Upper lobe of left lung (tissue), 6 donors: Measurements from ENCODE around the gene PTGFRN. TPM values are rescaled to one million over a fixed set of nuclear protein-coding genes. Genes with fewer than 3 reads are reported as not detected.
A peak's percentile ranks its signal among the peaks of the same experiment; 100 is the strongest.
"Not testable (repeated sequence)": the region's sequence is repeated elsewhere in the genome, so short reads cannot be mapped to it uniquely, and the experiment has no call there.

ENCODE experiments used
- ATAC-seq, 2 donors: fragments of 200-7000 bp; cut with Tn5 transposase; one replicate each; pipeline ENCODE4 v1.9.1; 2022; ENCODE audit warnings: mild to moderate bottlenecking in 2 of 2, moderate library complexity in 2 of 2; ENCODE audit not compliant: low FRiP score in 2 of 2
- DNase-seq, 2 donors: peaks; one replicate each; pipeline ENCODE4 v3.0.0-alpha.2; 2019 to 2020
- H3K27ac ChIP-seq, 4 donors: fragments of 200-600 bp; sonication (generic); one replicate each; pipeline ENCODE4 v1.5.1; 2016 to 2019
- H3K27me3 ChIP-seq, 4 donors: fragments of 200-600 bp; sonication (generic); one replicate each; pipeline ENCODE4 v1.5.1; 2017 to 2019
- H3K36me3 ChIP-seq, 4 donors: fragments of 200-600 bp; sonication (generic); one replicate each; pipeline ENCODE4 v1.5.1; 2016 to 2019
- H3K4me1 ChIP-seq, 4 donors: fragments of 200-600 bp; sonication (generic); one replicate each; pipeline ENCODE4 v1.5.1; 2018 to 2019
- H3K4me3 ChIP-seq, 4 donors: fragments of 200-600 bp; sonication (generic); one replicate each; pipeline ENCODE4 v1.5.1; 2017 to 2019; ENCODE audit warnings: mild to moderate bottlenecking in 2 of 4, moderate library complexity in 1 of 4
- H3K9me3 ChIP-seq, 4 donors: fragments of 200-600 bp; sonication (generic); one replicate each; pipeline ENCODE4 v1.5.1; 2018 to 2019
- EP300 ChIP-seq, 4 donors: sonication (generic); formaldehyde crosslinking; IDR thresholded peaks; one replicate each; pipeline ENCODE4 v1.5.1; 2017; ENCODE audit warnings: antibody characterized with exemption in 4 of 4, control low read depth in 2 of 4
- POLR2A ChIP-seq, 4 donors: fragments of 450-650 bp; IDR thresholded peaks; one replicate each; pipeline ENCODE4 v1.5.1; 2016 to 2017; ENCODE audit warnings: antibody characterized with exemption in 4 of 4, mild to moderate bottlenecking in 2 of 4
- POLR2AphosphoS5 ChIP-seq, 2 donors: sonication (generic); formaldehyde crosslinking; IDR thresholded peaks; one replicate each; pipeline ENCODE4 v1.5.1; 2017; ENCODE audit warnings: antibody characterized with exemption in 2 of 2
- WGBS, 2 donors: methylation state at CpG; one replicate each; pipeline ENCODE4 v1.1.5; 2017 to 2018; 5-methylcytosine and 5-hydroxymethylcytosine counted together
- total RNA-seq, 6 donors: library from RNA; depleted of rRNA in 4 of 6; stranded (reverse); fragments of >200 nt in 4 of 6; gene quantifications; one replicate each; pipeline versions ENCODE4 v1.1.0 to v1.2.1, GENCODE V29; 2016 to 2021
- TF ChIP-seq, protein P1 (sequence below), 6 experiments: fragments of 450-650 bp in 4 of 6; fragments of 200-600 bp in 2 of 6; sonication (generic) in 2 of 6; IDR thresholded peaks; one replicate each; pipeline ENCODE4 v1.5.1; 2016 to 2019; ENCODE audit warnings: antibody characterized with exemption in 6 of 6
- donor health status: DM: no; HTN: no; CAD: no; lungs with moderate emphysema.
- donor health status: DM: no; HTN: yes; CAD: no; lungs with severe emphysema.

PTGFRN gene
- total RNA-seq, 6 donors from 2014 or later, result 11.7 to 33.6 (median 20.1) TPM

DNA sequence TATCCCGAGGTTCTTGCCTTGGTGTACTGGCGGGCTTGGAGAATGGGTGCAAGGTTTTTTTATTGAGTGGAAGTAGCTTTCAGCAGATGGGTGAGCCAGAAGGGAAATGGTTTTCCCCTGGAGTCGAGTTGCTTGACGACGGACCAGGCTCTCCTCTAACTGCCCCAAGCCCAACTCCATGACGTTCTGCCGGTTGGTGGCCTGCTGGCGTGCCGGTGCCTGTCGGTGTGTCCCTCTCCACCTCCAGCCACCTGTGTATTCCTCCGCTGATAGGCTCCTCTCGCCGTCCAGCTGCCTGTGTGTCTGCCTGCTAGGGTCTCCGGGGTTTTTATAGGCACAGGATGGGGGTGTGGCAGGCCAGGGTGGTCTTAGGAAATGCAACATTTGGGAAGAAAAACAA is 34.3 kb upstream of the PTGFRN start:
- Histone ChIP-seq H3K27ac (no peak overlapping the region), H3K36me3 (no peaks in the 10 kb centered on the region), H3K4me3 (no peak overlapping the region), H3K4me1 (peaks cover 8 to 25% (median 18%) of the 10 kb centered on the region in 4 donors), H3K27me3 (no peaks in the 10 kb centered on the region), H3K9me3 (no peaks in the 10 kb centered on the region)
- DNase-seq (peak in 1 of 2 donors; percentile 57), ATAC-seq (no peak)
- TF ChIP-seq POLR2A (IDR thresholded peaks at IDR 0.05) (no peak), EP300 (IDR thresholded peaks at IDR 0.05) (no peak), POLR2AphosphoS5 (IDR thresholded peaks at IDR 0.05) (no peak)
- TF ChIP-seq, protein P1, sequence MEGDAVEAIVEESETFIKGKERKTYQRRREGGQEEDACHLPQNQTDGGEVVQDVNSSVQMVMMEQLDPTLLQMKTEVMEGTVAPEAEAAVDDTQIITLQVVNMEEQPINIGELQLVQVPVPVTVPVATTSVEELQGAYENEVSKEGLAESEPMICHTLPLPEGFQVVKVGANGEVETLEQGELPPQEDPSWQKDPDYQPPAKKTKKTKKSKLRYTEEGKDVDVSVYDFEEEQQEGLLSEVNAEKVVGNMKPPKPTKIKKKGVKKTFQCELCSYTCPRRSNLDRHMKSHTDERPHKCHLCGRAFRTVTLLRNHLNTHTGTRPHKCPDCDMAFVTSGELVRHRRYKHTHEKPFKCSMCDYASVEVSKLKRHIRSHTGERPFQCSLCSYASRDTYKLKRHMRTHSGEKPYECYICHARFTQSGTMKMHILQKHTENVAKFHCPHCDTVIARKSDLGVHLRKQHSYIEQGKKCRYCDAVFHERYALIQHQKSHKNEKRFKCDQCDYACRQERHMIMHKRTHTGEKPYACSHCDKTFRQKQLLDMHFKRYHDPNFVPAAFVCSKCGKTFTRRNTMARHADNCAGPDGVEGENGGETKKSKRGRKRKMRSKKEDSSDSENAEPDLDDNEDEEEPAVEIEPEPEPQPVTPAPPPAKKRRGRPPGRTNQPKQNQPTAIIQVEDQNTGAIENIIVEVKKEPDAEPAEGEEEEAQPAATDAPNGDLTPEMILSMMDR (IDR thresholded peaks at IDR 0.05), result no peak
- 92 to 93% methylated on average over 10 to 14 of the region's 14 CpGs for WGBS, 2 donors

DNA sequence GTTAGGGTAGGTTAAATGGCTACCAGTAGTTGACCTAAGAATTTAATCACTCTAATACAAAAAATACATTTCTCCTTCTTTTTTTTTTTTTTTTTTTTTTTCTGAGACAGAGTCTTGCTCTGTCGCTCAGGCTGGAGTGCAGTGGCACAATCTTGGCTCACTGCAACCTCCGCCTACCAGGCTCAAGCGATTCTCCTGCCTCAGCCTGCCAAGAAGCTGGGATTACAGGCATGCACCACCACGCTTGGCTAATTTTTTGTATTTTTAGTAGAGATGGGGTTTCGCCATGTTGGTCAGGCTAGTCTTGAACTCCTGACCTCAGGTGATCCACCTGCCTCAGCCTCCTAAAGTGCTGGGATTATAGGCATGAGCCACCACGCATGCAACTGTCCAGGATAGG is 33.8 kb upstream of the PTGFRN start:
- ATAC-seq, H3K9me3 ChIP-seq, H3K27me3 ChIP-seq, H3K27ac ChIP-seq, H3K36me3 ChIP-seq, DNase-seq, H3K4me3 ChIP-seq: not testable (repeated sequence)
- H3K4me1 ChIP-seq, result peaks cover 8 to 25% (median 18%) of the 10 kb centered on the region in 4 donors
- WGBS, 2 donors, result 90 to 96% methylated on average over 6 of the region's 6 CpGs

DNA sequence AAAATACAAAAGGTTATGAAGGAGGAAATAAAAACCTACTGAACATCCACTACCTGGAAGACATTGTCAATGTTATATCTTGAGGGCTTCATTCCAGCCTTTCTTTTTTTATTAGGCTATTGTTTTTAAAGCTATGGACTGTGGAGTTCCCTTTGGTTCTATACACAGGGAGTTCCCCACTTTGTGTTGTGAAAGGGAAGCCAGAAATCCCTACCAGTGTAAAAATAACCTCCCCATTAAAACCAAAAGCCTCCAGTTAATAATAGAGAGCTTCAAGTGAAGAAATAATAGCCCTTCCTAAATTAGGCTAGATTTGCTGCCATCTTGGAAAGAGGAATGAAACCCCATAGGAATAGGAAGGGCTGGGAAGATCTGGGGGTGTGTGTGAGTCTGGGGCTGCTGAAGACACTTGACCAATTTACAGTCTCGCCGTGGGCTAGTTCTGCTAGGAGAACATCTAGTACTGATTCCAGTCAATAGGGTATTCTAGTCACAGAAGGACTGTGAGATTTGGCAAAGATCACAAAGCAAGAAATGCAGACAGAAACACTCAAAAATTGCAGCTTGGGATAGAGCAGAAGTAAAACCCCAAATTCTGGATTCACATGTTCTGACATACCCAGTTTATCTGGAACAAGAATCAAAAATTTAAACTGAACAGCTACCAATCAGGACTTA is 32.4 kb upstream of the PTGFRN start:
- no peak for DNase-seq
- Histone ChIP-seq H3K4me3 (no peak overlapping the region), H3K27me3 (no peaks in the 10 kb centered on the region), H3K27ac (no peak overlapping the region), H3K4me1 (peaks cover 8 to 25% (median 18%) of the 10 kb centered on the region in 4 donors), H3K36me3 (no peaks in the 10 kb centered on the region), H3K9me3 (no peaks in the 10 kb centered on the region)
- WGBS, 2 donors, result 55 to 75% methylated on average over 2 of the region's 2 CpGs
- peak in 1 of 2 donors; percentile 52 for ATAC-seq
- TF ChIP-seq POLR2A (IDR thresholded peaks at IDR 0.05) (no peak), POLR2AphosphoS5 (IDR thresholded peaks at IDR 0.05) (no peak), EP300 (IDR thresholded peaks at IDR 0.05) (no peak)
- TF ChIP-seq, protein P1 (IDR thresholded peaks at IDR 0.05), result no peak

DNA sequence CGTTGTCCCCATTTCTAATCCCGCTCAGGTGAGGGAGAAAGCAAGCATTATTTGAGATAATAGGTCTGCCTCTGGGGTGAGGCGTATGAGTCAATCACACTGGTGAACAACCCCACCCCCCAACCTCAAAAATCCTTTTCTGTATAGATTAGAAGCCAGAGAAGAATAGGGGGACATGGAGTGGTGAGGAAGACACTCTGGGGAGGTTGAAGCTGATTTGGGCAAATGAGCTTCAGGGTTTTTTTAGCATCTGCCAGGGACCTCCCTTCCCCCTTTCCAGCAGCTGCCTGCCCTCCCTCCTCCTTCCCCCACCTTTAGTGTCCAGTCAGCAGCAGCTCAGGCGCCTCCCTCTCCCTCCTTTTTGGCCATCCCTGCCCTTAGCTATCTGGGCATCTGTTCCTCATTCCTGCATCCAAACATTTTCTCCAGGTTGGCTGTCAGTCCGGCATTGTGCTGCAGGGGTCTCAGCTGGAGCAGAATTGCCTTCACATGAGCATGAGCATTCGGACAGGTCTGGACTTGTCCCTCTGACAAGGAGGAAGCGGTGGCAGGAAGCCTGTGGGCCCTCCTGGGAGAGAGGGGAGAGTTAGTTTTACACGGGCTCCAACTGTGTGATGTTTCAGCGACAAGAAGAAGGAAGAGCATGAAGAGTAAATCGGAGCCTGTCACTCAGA is 30.8 kb upstream of the PTGFRN start:
- DNase-seq (peak in 1 of 2 donors; percentile 24), ATAC-seq (peak; percentile 20 to 44)
- TF ChIP-seq POLR2AphosphoS5 (IDR thresholded peaks at IDR 0.05), result peak in 1 of 2 donors; percentile 10
- no peak for TF ChIP-seq POLR2A (IDR thresholded peaks at IDR 0.05)
- TF ChIP-seq, protein P1 (IDR thresholded peaks at IDR 0.05), result no peak
- no peak for TF ChIP-seq EP300 (IDR thresholded peaks at IDR 0.05)
- Histone ChIP-seq H3K36me3 (no peaks in the 10 kb centered on the region), H3K27ac (no peak overlapping the region), H3K27me3 (no peaks in the 10 kb centered on the region), H3K4me1 (peaks cover 8 to 25% (median 18%) of the 10 kb centered on the region in 4 donors), H3K9me3 (no peaks in the 10 kb centered on the region), H3K4me3 (peak overlapping the region in 1 of 4 donors; percentile 29)
- WGBS, 2 donors, result 40 to 43% methylated on average over 10 of the region's 10 CpGs

DNA sequence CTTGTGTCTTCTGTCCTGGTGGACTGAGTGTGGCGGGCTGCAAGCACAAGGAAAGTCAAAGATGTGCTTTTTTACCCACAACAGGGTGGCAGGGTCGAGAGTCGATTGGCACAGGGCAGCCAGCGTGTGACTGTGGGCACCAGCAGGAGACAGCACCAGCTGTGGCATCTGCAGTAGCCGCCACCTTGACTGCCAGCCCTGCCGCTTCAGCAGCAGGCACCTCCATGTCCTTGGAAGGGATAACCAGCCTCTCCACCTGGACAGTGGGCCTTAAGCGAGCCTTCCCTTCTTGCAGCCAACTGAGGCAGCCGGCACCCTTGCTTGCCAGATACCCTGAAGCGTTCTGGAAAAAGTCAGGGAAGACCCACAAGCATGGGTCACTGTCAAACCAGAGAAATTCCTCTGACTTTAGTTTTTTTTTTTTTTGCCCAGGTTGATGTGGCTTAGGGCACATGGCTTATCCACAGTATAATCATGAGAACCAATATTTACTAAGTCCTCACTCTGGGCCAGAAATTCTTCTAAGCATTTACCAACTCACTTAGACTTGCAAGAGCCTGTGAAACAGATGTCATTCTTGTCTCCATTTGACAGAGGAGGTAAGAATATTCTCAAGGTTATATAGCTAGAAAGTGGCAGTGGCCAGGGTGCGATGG is 30.1 kb upstream of the PTGFRN start:
- peak in 1 of 2 donors; percentile 48 for DNase-seq

More for the DNA sequence above, 30.1 kb upstream of the PTGFRN start:
- Histone ChIP-seq H3K4me3 (no peak overlapping the region), H3K4me1 (peaks cover 8 to 25% (median 18%) of the 10 kb centered on the region in 4 donors), H3K9me3 (no peaks in the 10 kb centered on the region), H3K36me3 (no peaks in the 10 kb centered on the region), H3K27me3 (no peaks in the 10 kb centered on the region), H3K27ac (no peak overlapping the region)
- no peak for TF ChIP-seq EP300 (IDR thresholded peaks at IDR 0.05)
- TF ChIP-seq POLR2A (IDR thresholded peaks at IDR 0.05), result no peak
- ATAC-seq, result no peak
- WGBS, 2 donors, result 76 to 77% methylated on average over 9 to 10 of the region's 10 CpGs
